B cell (primary cell): ENCODE data around the gene MAIP1. TPM values are rescaled to one million over a fixed set of nuclear protein-coding genes. Genes with fewer than 3 reads are reported as not detected.

Source experiments
- ATAC-seq: fragments of 200-7000 bp; cut with Tn5 transposase; one replicate; pipeline ENCODE4 v1.10.0; 2021; ENCODE audit warnings: low read depth, mild to moderate bottlenecking, moderate number of reproducible peaks, moderate library complexity
- CTCF ChIA-PET: fragments of 350-600 bp; sonication (Branson Sonifier 250); formaldehyde crosslinking; loops from one replicate; lab custom pipeline; 2021; ENCODE audit warnings: antibody characterized with exemption, inconsistent platforms; lab: Charles Lee
- POLR2A ChIA-PET: fragments of 350-600 bp; sonication (Branson Sonifier 250); formaldehyde crosslinking; loops from one replicate; lab custom pipeline; 2021; ENCODE audit warnings: antibody characterized with exemption; lab: Charles Lee
- DNase-seq: peaks from one replicate; pipeline ENCODE4 v3.0.0; 2013
- H2AFZ ChIP-seq: 2 replicates; pipeline ENCODE4 v1.6.1; 2012; ENCODE audit warnings: mild to moderate bottlenecking, low read depth, low read length; ENCODE audit not compliant: insufficient read depth, poor library complexity, severe bottlenecking
- H3K27ac ChIP-seq, 2 donors: 1 replicate in 1 of 2; 2 replicates in 1 of 2; pipeline ENCODE4 v1.5.1; 2012 to 2013; ENCODE audit warnings: low read length in 2 of 2, mild to moderate bottlenecking in 2 of 2, moderate library complexity in 1 of 2
- H3K27me3 ChIP-seq, 4 experiments: fragments of 200-600 bp in 1 of 4; sonication (generic) in 1 of 4; replicated peaks in 1 of 4; 1 replicate in 2 of 4; 2 replicates in 2 of 4; pipeline versions ENCODE4 v1.6.1 to v1.7.0; 2013 to 2016; ENCODE audit warnings: low read length in 3 of 4, mild to moderate bottlenecking in 2 of 4, mixed read lengths in 1 of 4, moderate library complexity in 1 of 4; ENCODE audit not compliant: insufficient read depth in 4 of 4, control insufficient read depth in 3 of 4; ENCODE audit errors: control extremely low read depth in 1 of 4
- H3K36me3 ChIP-seq, 2 experiments: replicated peaks in 1 of 2; 1 replicate in 1 of 2; 2 replicates in 1 of 2; pipeline versions ENCODE4 v1.6.1 to v1.7.1; 2013; ENCODE audit warnings: low read length in 1 of 2; ENCODE audit not compliant: insufficient read depth in 2 of 2, control insufficient read depth in 1 of 2; ENCODE audit errors: control extremely low read depth in 1 of 2, extremely low read depth in 1 of 2
- H3K4me1 ChIP-seq, 2 donors: fragments of 200-600 bp in 1 of 2; sonication (generic) in 1 of 2; 1 replicate in 1 of 2; 2 replicates in 1 of 2; pipeline versions ENCODE4 v1.5.1 to v1.6.1; 2013 to 2017; ENCODE audit warnings: low read length in 2 of 2; ENCODE audit not compliant: control insufficient read depth in 2 of 2, insufficient read depth in 2 of 2
- H3K4me2 ChIP-seq: replicated peaks from 2 replicates; pipeline ENCODE3; 2012; ENCODE audit warnings: mild to moderate bottlenecking, low read depth, low read length; ENCODE audit not compliant: poor library complexity, severe bottlenecking
- H3K4me3 ChIP-seq, 5 experiments: fragments of 200-600 bp in 1 of 5; sonication (generic) in 1 of 5; 1 replicate in 3 of 5; 2 replicates in 2 of 5; pipeline versions ENCODE4 v1.5.1 to v1.7.0; 2011 to 2016; ENCODE audit warnings: low read length in 4 of 5, mild to moderate bottlenecking in 4 of 5, low read depth in 2 of 5, control low read depth in 1 of 5, moderate library complexity in 1 of 5; ENCODE audit not compliant: insufficient read depth in 1 of 5; ENCODE audit errors: control extremely low read depth in 1 of 5, extremely low read depth in 1 of 5
- H3K79me2 ChIP-seq: fragments of 200-600 bp; sonication (generic); one replicate; pipeline ENCODE4 v1.6.0; 2016; ENCODE audit warnings: low read length; ENCODE audit not compliant: control insufficient read depth, insufficient read depth
- H3K9ac ChIP-seq: fragments of 200-600 bp; sonication (generic); 2 replicates; pipeline ENCODE4 v1.6.1; 2017; ENCODE audit warnings: mild to moderate bottlenecking, low read length, moderate library complexity
- H3K9me3 ChIP-seq, 3 donors: one replicate each; pipeline versions ENCODE4 v1.6.1 to v1.7.1; 2013; ENCODE audit warnings: low read length in 2 of 3; ENCODE audit not compliant: control insufficient read depth in 2 of 3, insufficient read depth in 1 of 3; ENCODE audit errors: control extremely low read depth in 1 of 3
- H4K20me1 ChIP-seq: 2 replicates; pipeline ENCODE4 v1.6.0; 2012; ENCODE audit warnings: mild to moderate bottlenecking, low read length; ENCODE audit not compliant: insufficient read depth, control insufficient read depth, poor library complexity, severe bottlenecking
- H3K27ac Mint-ChIP-seq: one replicate; pipeline ENCODE4 v1.8.0; 2021; ENCODE audit warnings: mixed read lengths
- H3K27me3 Mint-ChIP-seq: one replicate; pipeline ENCODE4 v1.8.0; 2021; ENCODE audit warnings: mixed read lengths
- H3K4me1 Mint-ChIP-seq: one replicate; pipeline ENCODE4 v1.8.0; 2021; ENCODE audit warnings: mixed read lengths
- H3K4me3 Mint-ChIP-seq: one replicate; pipeline ENCODE4 v1.8.0; 2021; ENCODE audit warnings: mixed read lengths
- H3K9me3 Mint-ChIP-seq: one replicate; pipeline ENCODE4 v1.8.0; 2022; ENCODE audit warnings: mixed read lengths; ENCODE audit not compliant: insufficient read depth
- CTCF ChIP-seq: fragments of 200-600 bp; IDR thresholded peaks from one replicate; pipeline ENCODE4 v1.8.0; 2022; ENCODE audit warnings: antibody characterized with exemption, mild to moderate bottlenecking
- EZH2 ChIP-seq: IDR thresholded peaks from 2 replicates; pipeline ENCODE4 v1.6.1; 2012; ENCODE audit warnings: borderline replicate concordance, low read depth, mild to moderate bottlenecking, moderate library complexity, low read length; ENCODE audit not compliant: insufficient read depth, poor library complexity, severe bottlenecking
- WGBS: methylation state at CpG from one replicate; pipeline ENCODE4 v1.1.5; 2013; ENCODE audit warnings: missing lambda C conversion rate; ENCODE audit not compliant: insufficient coverage; 5-methylcytosine and 5-hydroxymethylcytosine counted together
- intact Hi-C: fragments of 100-400 bp; cut with micrococcal nuclease; formaldehyde crosslinking; loops from one replicate; pipeline ENCODE4 v1.10.0; 2022
- polyA plus RNA-seq: library from polyadenylated mRNA; depleted of rRNA; stranded (reverse); fragments of >200 nt; gene quantifications from 2 replicates; pipeline ENCODE4 v1.2.3, GENCODE V29; 2012
- total RNA-seq, 2 donors: library from RNA; stranded (reverse); fragments of 120-200 nt in 1 of 2; gene quantifications; 1 replicate in 1 of 2; 2 replicates in 1 of 2; pipeline versions ENCODE4 v1.2.3 to v1.2.4, GENCODE V29; 2013 to 2022

MAIP1 gene
- total and polyA plus RNA-seq, 2 donors (not counting 1 experiment from before 2014, with no cell fraction given): 14.4 to 15.8 TPM

- no peak for TF ChIP-seq EZH2
- no peak for TF ChIP-seq CTCF
Observed at GRCh38 chr2:199988151-199988550, 32.8 kb downstream of the MAIP1 start.

GRCh38 chr2:199989822-199990221 is 34.4 kb downstream of the MAIP1 start:
- ChIA-PET CTCF (no interaction called here), POLR2A (no interaction called here)
- intact Hi-C loops: no loop called here
- Mint-ChIP-seq H3K4me1 (no peaks in the 10 kb centered on the region), H3K27ac (no peak overlapping the region), H3K27me3 (no peaks in the 10 kb centered on the region), H3K9me3 (peaks cover 2% of the 10 kb centered on the region), H3K4me3 (no peak overlapping the region)
- Histone ChIP-seq H3K9ac (no peak overlapping the region), H2AFZ (no peak overlapping the region), H3K27me3 (peaks cover 0 to 2% (median under 1%) of the 10 kb centered on the region in 4 experiments), H4K20me1 (no peaks in the 10 kb centered on the region), H3K4me3 (no peak overlapping the region), H3K4me2 (no peak overlapping the region), H3K79me2 (no peaks in the 10 kb centered on the region), H3K9me3 (peaks cover 0 to 4% (median 0%) of the 10 kb centered on the region in 3 donors), H3K4me1 (no peaks in the 10 kb centered on the region), H3K27ac (no peak overlapping the region), H3K36me3 (no peaks in the 10 kb centered on the region)
- DNase-seq: no peak
- 93% methylated on average over 2 of the region's 5 CpGs for WGBS
- no peak for ATAC-seq
- TF ChIP-seq EZH2: no peak
- TF ChIP-seq CTCF: no peak

More at GRCh38 chr2:199988151-199988550, 32.8 kb downstream of the MAIP1 start:
- Histone ChIP-seq H3K4me1 (no peaks in the 10 kb centered on the region), H3K9me3 (peaks cover 0 to 4% (median 0%) of the 10 kb centered on the region in 3 donors), H3K9ac (no peak overlapping the region), H3K4me2 (no peak overlapping the region), H3K4me3 (no peak overlapping the region), H4K20me1 (no peaks in the 10 kb centered on the region), H3K79me2 (no peaks in the 10 kb centered on the region), H3K27me3 (peaks cover 0 to 2% (median under 1%) of the 10 kb centered on the region in 4 experiments), H2AFZ (no peak overlapping the region), H3K36me3 (no peaks in the 10 kb centered on the region), H3K27ac (no peak overlapping the region)
- no peak for DNase-seq
- no peaks in the 10 kb centered on the region for H3K27me3 Mint-ChIP-seq
- no peak for ATAC-seq
- 30% methylated on average over 3 of the region's 7 CpGs for WGBS
- H3K4me3 Mint-ChIP-seq: no peak overlapping the region
- H3K4me1 Mint-ChIP-seq: no peaks in the 10 kb centered on the region
- CTCF ChIA-PET: interaction anchor here (1.8 kb wide), 1 partner anchor 8 kb away, joined by 4 read pairs; no protein-coding TSS in a partner anchor
- H3K9me3 Mint-ChIP-seq: peaks cover 2% of the 10 kb centered on the region
- H3K27ac Mint-ChIP-seq: no peak overlapping the region
- POLR2A ChIA-PET: no interaction called here
- intact Hi-C loops: no loop called here
